ENCODE measurements around the gene ELP2. TPM values are rescaled to one million over a fixed set of nuclear protein-coding genes. Genes with fewer than 3 reads are reported as not detected.
"Not testable (repeated sequence)": the region's sequence is repeated elsewhere in the genome, so short reads cannot be mapped to it uniquely, and the experiment has no call there.

Gene ELP2
- total RNA-seq, 3 donors from 2014 or later (not counting 1 experiment from before 2014, with no cell fraction given), result 119 to 135 (median 129) TPM

DNA sequence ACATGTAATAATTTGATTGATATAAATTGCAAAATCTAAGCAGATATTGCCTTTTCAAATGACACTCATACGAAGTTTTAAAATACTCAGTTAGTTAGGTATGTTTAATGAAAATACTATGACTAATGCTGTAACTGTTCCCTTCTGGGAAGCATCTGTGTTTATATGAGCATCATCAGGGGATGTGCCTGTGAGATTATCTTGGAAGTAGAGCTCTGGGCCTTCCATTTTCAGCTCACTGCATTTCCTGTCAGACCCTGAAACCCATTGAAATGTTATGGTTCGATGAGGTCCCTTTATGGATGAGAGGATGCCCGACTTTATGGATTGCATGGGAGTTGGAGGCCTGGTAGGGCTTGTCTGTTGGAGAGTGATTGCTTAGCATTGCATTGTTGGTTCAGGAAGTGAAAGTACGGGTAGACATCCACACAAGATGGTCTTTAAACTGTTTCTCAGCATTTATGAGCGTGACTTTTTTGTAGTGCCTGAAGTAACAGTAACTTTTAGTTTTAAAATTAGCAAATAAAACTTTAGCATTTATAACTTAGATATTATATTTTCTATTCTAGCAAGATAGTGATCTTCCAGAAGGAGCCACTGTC lies 28.7 kb downstream of the ELP2 start:
- WGBS (ENCODE audit: insufficient coverage), result 78% methylated on average over 3 of the region's 5 CpGs

DNA sequence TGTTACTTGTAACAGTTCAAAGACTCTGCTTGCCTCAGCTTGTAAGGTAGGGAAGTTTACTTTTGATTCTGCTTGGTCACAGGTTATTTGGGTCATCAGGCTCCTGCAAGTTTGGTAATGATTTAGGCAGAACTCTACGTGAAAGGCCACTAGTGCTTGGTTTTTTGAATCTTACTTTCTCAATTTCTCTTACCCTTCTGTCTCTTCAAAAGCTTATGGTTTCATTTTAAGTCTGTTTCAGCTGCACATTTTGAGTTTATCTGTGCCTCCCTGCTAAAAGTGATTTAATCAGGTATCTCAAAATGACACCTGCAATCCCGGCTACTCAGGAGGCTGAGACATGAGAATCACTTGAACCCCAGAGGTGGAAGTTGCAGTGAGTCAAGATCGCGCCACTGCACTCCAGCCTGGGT lies 31.3 kb downstream of the ELP2 start:
- no peak overlapping the region for H3K27ac ChIP-seq (ENCODE audit: low read length)
- DNase-seq (no peak), ATAC-seq (no peak)
- H3K27ac Mint-ChIP-seq, result no peak overlapping the region
- H3K36me3 Mint-ChIP-seq, result peaks cover 16% of the 10 kb centered on the region
- TF ChIP-seq, protein P1, sequence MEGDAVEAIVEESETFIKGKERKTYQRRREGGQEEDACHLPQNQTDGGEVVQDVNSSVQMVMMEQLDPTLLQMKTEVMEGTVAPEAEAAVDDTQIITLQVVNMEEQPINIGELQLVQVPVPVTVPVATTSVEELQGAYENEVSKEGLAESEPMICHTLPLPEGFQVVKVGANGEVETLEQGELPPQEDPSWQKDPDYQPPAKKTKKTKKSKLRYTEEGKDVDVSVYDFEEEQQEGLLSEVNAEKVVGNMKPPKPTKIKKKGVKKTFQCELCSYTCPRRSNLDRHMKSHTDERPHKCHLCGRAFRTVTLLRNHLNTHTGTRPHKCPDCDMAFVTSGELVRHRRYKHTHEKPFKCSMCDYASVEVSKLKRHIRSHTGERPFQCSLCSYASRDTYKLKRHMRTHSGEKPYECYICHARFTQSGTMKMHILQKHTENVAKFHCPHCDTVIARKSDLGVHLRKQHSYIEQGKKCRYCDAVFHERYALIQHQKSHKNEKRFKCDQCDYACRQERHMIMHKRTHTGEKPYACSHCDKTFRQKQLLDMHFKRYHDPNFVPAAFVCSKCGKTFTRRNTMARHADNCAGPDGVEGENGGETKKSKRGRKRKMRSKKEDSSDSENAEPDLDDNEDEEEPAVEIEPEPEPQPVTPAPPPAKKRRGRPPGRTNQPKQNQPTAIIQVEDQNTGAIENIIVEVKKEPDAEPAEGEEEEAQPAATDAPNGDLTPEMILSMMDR (IDR thresholded peaks at IDR 0.05), result no peak
- no peak overlapping the region for H3K4me3 Mint-ChIP-seq
- H3K36me3 ChIP-seq (ENCODE audit: control insufficient read depth, insufficient read depth, low read length), result peaks cover 82% of the 10 kb centered on the region
- H3K4me1 Mint-ChIP-seq, result peaks cover 6% of the 10 kb centered on the region in 2 donors
- intact Hi-C loops (cut with micrococcal nuclease), result no loop called here
- H3K27me3 Mint-ChIP-seq (ENCODE audit: low read depth in 2 of 2), result no peaks in the 10 kb centered on the region
- no peaks in the 10 kb centered on the region for H3K9me3 ChIP-seq (ENCODE audit: control insufficient read depth, insufficient read depth, low read length)
- H3K9me3 Mint-ChIP-seq, result no peaks in the 10 kb centered on the region
- no peaks in the 10 kb centered on the region for H3K4me1 ChIP-seq (ENCODE audit: control insufficient read depth, insufficient read depth, low read length)
- 85% methylated on average over 4 of the region's 4 CpGs for WGBS (ENCODE audit: insufficient coverage)
- H3K27me3 ChIP-seq (ENCODE audit: control insufficient read depth, insufficient read depth, low read length), result no peaks in the 10 kb centered on the region
- H3K4me3 ChIP-seq (ENCODE audit: low read length), result no peak overlapping the region

More for the DNA sequence above, 28.7 kb downstream of the ELP2 start:
- ATAC-seq (no peak), DNase-seq (no peak)
- Mint-ChIP-seq H3K36me3 (peaks cover 16% of the 10 kb centered on the region), H3K9me3 (no peaks in the 10 kb centered on the region), H3K4me3 (no peak overlapping the region), H3K27ac (no peak overlapping the region), H3K27me3 (ENCODE audit: low read depth in 2 of 2) (no peaks in the 10 kb centered on the region), H3K4me1 (peaks cover 8 to 11% of the 10 kb centered on the region in 2 donors)
- Histone ChIP-seq H3K9me3 (ENCODE audit: control insufficient read depth, insufficient read depth, low read length) (no peaks in the 10 kb centered on the region), H3K27me3 (ENCODE audit: control insufficient read depth, insufficient read depth, low read length) (no peaks in the 10 kb centered on the region), H3K4me1 (ENCODE audit: control insufficient read depth, insufficient read depth, low read length) (no peaks in the 10 kb centered on the region), H3K4me3 (ENCODE audit: low read length) (no peak overlapping the region), H3K27ac (ENCODE audit: low read length) (no peak overlapping the region), H3K36me3 (ENCODE audit: control insufficient read depth, insufficient read depth, low read length) (peaks cover 85% of the 10 kb centered on the region)
- intact Hi-C loops (cut with micrococcal nuclease), result no loop called here
- TF ChIP-seq, protein P1 (IDR thresholded peaks at IDR 0.05), result no peak

DNA sequence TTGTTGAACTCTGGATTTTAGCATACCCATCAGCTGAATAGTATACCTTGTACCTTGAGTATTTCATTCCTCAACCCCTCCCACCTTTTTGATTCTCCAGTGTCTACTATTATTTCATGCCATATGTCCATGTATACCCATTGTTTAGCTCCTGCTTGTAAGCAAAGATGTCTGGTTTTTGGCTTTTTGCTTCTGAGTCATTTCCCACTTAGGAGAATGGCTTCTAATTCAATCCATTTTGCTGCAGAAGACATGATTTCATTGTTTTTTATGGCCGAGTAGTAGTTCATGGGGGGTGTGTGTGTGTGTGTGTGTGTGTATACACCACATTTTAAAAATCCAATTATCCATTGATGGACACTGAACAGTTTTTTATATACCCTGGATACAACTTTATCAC lies 33.3 kb downstream of the ELP2 start:
- no peak for ATAC-seq
- no peak overlapping the region for H3K4me3 ChIP-seq (ENCODE audit: low read length)
- TF ChIP-seq, protein P1 (IDR thresholded peaks at IDR 0.05), result no peak
- H3K4me1 Mint-ChIP-seq, result no peaks in the 10 kb centered on the region
- H3K27me3 Mint-ChIP-seq (ENCODE audit: low read depth in 2 of 2), result no peaks in the 10 kb centered on the region
- WGBS (ENCODE audit: insufficient coverage), result no CpG with 5 or more reads among the region's 1 CpG
- H3K36me3 Mint-ChIP-seq, result peaks cover 16% of the 10 kb centered on the region
- DNase-seq, result no peak
- intact Hi-C loops (cut with micrococcal nuclease), result no loop called here
- no peaks in the 10 kb centered on the region for H3K9me3 Mint-ChIP-seq
- H3K27ac Mint-ChIP-seq, result no peak overlapping the region
- H3K4me1 ChIP-seq (ENCODE audit: control insufficient read depth, insufficient read depth, low read length), result no peaks in the 10 kb centered on the region
- H3K27me3 ChIP-seq (ENCODE audit: control insufficient read depth, insufficient read depth, low read length), result no peaks in the 10 kb centered on the region
- H3K27ac ChIP-seq (ENCODE audit: low read length), result no peak overlapping the region
- H3K9me3 ChIP-seq (ENCODE audit: control insufficient read depth, insufficient read depth, low read length), result no peaks in the 10 kb centered on the region
- H3K4me3 Mint-ChIP-seq, result no peak overlapping the region
- peaks cover 74% of the 10 kb centered on the region for H3K36me3 ChIP-seq (ENCODE audit: control insufficient read depth, insufficient read depth, low read length)

DNA sequence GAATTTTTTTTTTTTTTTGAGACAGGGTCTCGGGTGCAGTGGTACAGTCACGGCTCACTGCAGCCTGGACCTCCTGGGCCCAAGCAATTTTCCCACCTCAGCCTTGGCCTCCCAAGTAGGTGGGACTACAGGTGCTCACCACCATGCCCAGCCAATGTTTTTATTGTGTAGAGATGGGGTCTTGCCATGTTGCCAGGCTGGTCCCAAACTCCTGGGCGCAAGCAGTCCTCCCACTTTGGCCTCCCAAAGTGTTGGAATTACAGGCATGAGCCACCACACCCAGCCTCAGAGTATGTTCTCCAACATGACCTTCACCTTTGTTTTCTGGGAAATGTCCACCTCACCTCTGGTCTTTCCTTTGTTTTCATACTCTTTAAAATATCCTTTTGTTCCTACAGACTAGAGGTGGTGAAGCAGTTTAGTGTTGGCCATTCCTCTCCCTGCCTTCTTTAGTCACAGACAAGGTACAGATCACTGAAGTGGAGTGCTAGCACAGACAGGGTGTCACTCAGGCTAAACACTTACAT lies 38.1 kb downstream of the ELP2 start:
- Histone ChIP-seq H3K9me3 (ENCODE audit: control insufficient read depth, insufficient read depth, low read length) (no peaks in the 10 kb centered on the region), H3K27ac (ENCODE audit: low read length) (no peak overlapping the region), H3K4me3 (ENCODE audit: low read length) (no peak overlapping the region), H3K4me1 (ENCODE audit: control insufficient read depth, insufficient read depth, low read length) (no peaks in the 10 kb centered on the region), H3K27me3 (ENCODE audit: control insufficient read depth, insufficient read depth, low read length) (no peaks in the 10 kb centered on the region), H3K36me3 (ENCODE audit: control insufficient read depth, insufficient read depth, low read length) (peaks cover 69% of the 10 kb centered on the region)
- TF ChIP-seq, protein P1 (IDR thresholded peaks at IDR 0.05), result no peak
- Mint-ChIP-seq H3K4me1 (no peaks in the 10 kb centered on the region), H3K4me3 (no peak overlapping the region), H3K36me3 (no peaks in the 10 kb centered on the region), H3K9me3 (no peaks in the 10 kb centered on the region), H3K27ac (no peak overlapping the region), H3K27me3 (ENCODE audit: low read depth in 2 of 2) (no peaks in the 10 kb centered on the region)
- intact Hi-C loops (cut with micrococcal nuclease), result no loop called here
- WGBS (ENCODE audit: insufficient coverage), result 100% methylated on average over 3 of the region's 3 CpGs
- ATAC-seq (no peak), DNase-seq (no peak)

DNA sequence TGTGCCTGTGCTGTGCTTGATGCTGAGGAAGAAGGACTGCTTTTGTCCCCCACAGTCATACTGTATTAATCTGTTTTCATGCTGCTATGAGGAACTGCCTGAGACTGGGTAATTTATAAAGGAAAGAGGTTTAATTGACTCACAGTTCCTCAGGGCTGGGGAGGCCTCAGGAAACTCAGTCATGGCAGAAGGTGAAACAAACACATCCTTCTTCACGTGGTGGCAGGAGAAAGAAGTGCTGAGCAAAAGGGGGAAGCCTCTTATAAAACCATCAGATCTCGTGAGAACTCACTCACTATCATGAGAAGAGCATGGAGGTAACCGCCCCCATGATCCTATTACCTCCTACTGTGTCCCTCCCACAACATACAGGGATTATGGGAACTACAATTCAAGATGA lies 38.6 kb downstream of the ELP2 start:
- H3K4me3 ChIP-seq (ENCODE audit: low read length); H3K27me3 ChIP-seq (ENCODE audit: control insufficient read depth, insufficient read depth, low read length); H3K27ac ChIP-seq (ENCODE audit: low read length); H3K36me3 Mint-ChIP-seq; H3K4me3 Mint-ChIP-seq; H3K4me1 ChIP-seq (ENCODE audit: control insufficient read depth, insufficient read depth, low read length); intact Hi-C loops (cut with micrococcal nuclease); H3K4me1 Mint-ChIP-seq; H3K27me3 Mint-ChIP-seq (ENCODE audit: low read depth in 2 of 2); H3K9me3 ChIP-seq (ENCODE audit: control insufficient read depth, insufficient read depth, low read length); H3K9me3 Mint-ChIP-seq; DNase-seq; H3K27ac Mint-ChIP-seq; ATAC-seq: not testable (repeated sequence)
- WGBS (ENCODE audit: insufficient coverage), result 63% methylated on average over 2 of the region's 3 CpGs
- H3K36me3 ChIP-seq (ENCODE audit: control insufficient read depth, insufficient read depth, low read length), result peaks cover 69% of the 10 kb centered on the region

Measured in natural killer cell (primary cell).